A673 (cell line): ENCODE measurements around the gene STARD7. TPM values are rescaled to one million over a fixed set of nuclear protein-coding genes. Genes with fewer than 3 reads are reported as not detected.

Source experiments
- BruUV-seq: library from RNA; stranded (reverse); fragments of 400-500 nt; replicated peaks from 2 replicates; lab custom pipeline; 2021; lab: Mats Ljungman, UMichigan
- CTCF ChIA-PET: fragments of 300-600 bp; sonication (Branson Sonifier 250); formaldehyde crosslinking; loops from one replicate; lab custom pipeline; 2022; ENCODE audit warnings: antibody characterized with exemption; lab: Charles Lee
- POLR2A ChIA-PET: fragments of 300-600 bp; sonication (Branson Sonifier 250); formaldehyde crosslinking; loops from one replicate; lab custom pipeline; 2022; ENCODE audit warnings: antibody characterized with exemption; ENCODE audit not compliant: low non-redundant PET; lab: Charles Lee
- DNase-seq: peaks from one replicate; pipeline ENCODE4 v3.0.0-alpha.2; 2015; ENCODE audit warnings: low spot score
- H3K27ac ChIP-seq: fragments of 200-600 bp; sonication (generic); 2 replicates; pipeline ENCODE4 v1.5.1; 2016; ENCODE audit warnings: mixed run types, low read depth, mild to moderate bottlenecking, mixed read lengths, antibody characterized with exemption, low read length; ENCODE audit not compliant: poor library complexity, severe bottlenecking
- H3K27me3 ChIP-seq: fragments of 200-600 bp; sonication (generic); replicated peaks from 2 replicates; pipeline ENCODE4 v1.6.1; 2017; ENCODE audit warnings: mixed run types, low read depth, mild to moderate bottlenecking, mixed read lengths, antibody characterized with exemption, low read length; ENCODE audit not compliant: insufficient read depth, poor library complexity
- H3K36me3 ChIP-seq: fragments of 200-600 bp; sonication (generic); 2 replicates; pipeline ENCODE4 v1.6.1; 2016; ENCODE audit warnings: mixed run types, mild to moderate bottlenecking, mixed read lengths, antibody characterized with exemption, low read length; ENCODE audit not compliant: insufficient read depth, poor library complexity, severe bottlenecking
- H3K4me1 ChIP-seq: fragments of 200-600 bp; sonication (generic); 2 replicates; pipeline ENCODE4 v1.6.1; 2017; ENCODE audit warnings: mixed run types, mild to moderate bottlenecking, mixed read lengths, antibody characterized with exemption, low read length; ENCODE audit not compliant: insufficient read depth, poor library complexity, severe bottlenecking
- H3K4me3 ChIP-seq: fragments of 200-600 bp; sonication (generic); 2 replicates; pipeline ENCODE4 v1.5.1; 2016; ENCODE audit warnings: low read depth, mixed run types, mild to moderate bottlenecking, mixed read lengths, low read length; ENCODE audit not compliant: poor library complexity, severe bottlenecking
- H3K9me3 ChIP-seq: fragments of 200-600 bp; sonication (generic); 2 replicates; pipeline ENCODE4 v1.6.1; 2016; ENCODE audit warnings: mixed run types, low read depth, mild to moderate bottlenecking, mixed read lengths, antibody characterized with exemption, low read length; ENCODE audit not compliant: poor library complexity, severe bottlenecking
- EZH2 ChIP-seq: fragments of 200-600 bp; sonication (generic); IDR thresholded peaks from 2 replicates; pipeline ENCODE4 v1.6.1; 2017; ENCODE audit warnings: borderline replicate concordance, low read depth, mild to moderate bottlenecking, mixed read lengths, antibody characterized with exemption, low read length; ENCODE audit not compliant: poor library complexity, severe bottlenecking
- intact Hi-C: fragments of 100-400 bp; cut with micrococcal nuclease; formaldehyde crosslinking; loops from one replicate; pipeline ENCODE4 v1.10.0; 2022; ENCODE audit not compliant: unreplicated experiment
- total RNA-seq: library from RNA; stranded (reverse); gene quantifications from 2 replicates; pipeline ENCODE4 v1.2.3, GENCODE V29; 2021
- TF ChIP-seq, protein P1 (sequence below): fragments of 300-800, 200-600 bp; sonication (generic); conservative IDR thresholded peaks from 2 replicates; pipeline ENCODE4 v1.5.1; 2017; ENCODE audit warnings: low read depth, mild to moderate bottlenecking, antibody characterized with exemption, low read length, moderate library complexity, mixed read lengths

STARD7 gene
- total RNA-seq, 1 experiment from 2014 or later: 201 TPM

DNA sequence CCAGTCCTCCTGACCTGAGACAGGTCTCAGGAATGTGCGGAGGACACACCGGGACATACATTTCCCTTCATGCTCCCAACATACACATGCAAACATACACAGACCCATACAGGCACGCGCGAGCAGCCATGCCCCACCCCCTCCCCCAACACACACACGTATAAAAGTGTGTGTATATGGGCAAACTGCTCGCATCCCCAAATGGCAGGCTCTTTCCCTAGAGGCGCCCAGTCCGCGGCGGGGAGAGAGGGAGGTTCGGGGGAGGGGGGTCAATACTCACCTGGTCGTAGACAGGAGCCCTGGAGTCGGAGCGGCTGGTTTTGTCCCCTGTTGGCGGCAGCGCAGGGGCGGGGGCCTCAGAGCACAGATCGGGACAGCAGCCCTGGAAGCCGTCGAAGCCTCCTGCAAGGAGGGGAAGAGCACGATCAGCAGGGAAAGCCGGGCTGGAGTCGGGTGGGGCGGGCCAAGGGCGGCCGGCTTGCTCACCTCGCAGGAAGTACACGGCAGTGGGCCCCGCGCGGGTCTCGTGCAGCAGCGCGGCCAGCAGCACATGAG lies 64.1 kb downstream of the STARD7 start:
- ChIA-PET POLR2A (no interaction called here), CTCF (no interaction called here)
- Histone ChIP-seq H3K4me1 (peaks cover 9% of the 10 kb centered on the region), H3K27me3 (no peaks in the 10 kb centered on the region), H3K4me3 (peak overlapping the region; percentile 32), H3K36me3 (no peaks in the 10 kb centered on the region), H3K27ac (no peak overlapping the region), H3K9me3 (no peaks in the 10 kb centered on the region)
- TF ChIP-seq EZH2: no peak
- TF ChIP-seq, protein P1, sequence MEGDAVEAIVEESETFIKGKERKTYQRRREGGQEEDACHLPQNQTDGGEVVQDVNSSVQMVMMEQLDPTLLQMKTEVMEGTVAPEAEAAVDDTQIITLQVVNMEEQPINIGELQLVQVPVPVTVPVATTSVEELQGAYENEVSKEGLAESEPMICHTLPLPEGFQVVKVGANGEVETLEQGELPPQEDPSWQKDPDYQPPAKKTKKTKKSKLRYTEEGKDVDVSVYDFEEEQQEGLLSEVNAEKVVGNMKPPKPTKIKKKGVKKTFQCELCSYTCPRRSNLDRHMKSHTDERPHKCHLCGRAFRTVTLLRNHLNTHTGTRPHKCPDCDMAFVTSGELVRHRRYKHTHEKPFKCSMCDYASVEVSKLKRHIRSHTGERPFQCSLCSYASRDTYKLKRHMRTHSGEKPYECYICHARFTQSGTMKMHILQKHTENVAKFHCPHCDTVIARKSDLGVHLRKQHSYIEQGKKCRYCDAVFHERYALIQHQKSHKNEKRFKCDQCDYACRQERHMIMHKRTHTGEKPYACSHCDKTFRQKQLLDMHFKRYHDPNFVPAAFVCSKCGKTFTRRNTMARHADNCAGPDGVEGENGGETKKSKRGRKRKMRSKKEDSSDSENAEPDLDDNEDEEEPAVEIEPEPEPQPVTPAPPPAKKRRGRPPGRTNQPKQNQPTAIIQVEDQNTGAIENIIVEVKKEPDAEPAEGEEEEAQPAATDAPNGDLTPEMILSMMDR: no peak
- DNase-seq: no peak
- intact Hi-C loops: no loop called here
- BruUV-seq: no TSS peak

DNA sequence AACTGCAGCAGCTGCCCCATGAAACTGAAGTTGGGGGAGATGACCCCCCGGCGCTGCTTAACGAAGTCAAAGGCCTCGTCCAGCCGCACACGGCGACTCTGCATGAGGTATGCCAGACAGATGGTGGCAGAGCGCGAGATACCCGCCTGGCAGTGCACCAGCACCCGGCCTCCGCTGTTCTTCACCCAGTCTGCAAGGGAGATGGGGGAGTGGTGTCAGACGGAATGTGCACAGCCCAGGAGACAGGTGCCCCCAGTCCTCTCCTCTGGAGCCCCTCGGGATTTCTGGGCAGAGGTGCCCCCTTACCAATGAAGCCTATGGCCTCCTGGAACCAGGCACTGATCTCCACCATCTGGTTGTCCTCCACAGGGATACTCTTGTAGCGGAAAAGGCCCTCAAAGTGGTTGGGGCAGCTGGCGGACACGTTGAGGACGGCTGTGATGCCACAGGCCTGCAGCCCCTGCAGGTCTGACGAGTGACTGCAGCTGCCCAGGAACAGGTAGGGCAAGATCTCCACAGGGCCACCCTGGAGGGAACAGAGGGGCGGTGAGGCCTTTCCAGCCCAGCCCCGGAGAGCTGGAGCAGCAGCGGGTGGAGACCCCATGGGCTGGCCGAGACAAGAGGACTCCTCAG lies 64.7 kb downstream of the STARD7 start:
- no TSS peak for BruUV-seq
- no peak for DNase-seq

DNA sequence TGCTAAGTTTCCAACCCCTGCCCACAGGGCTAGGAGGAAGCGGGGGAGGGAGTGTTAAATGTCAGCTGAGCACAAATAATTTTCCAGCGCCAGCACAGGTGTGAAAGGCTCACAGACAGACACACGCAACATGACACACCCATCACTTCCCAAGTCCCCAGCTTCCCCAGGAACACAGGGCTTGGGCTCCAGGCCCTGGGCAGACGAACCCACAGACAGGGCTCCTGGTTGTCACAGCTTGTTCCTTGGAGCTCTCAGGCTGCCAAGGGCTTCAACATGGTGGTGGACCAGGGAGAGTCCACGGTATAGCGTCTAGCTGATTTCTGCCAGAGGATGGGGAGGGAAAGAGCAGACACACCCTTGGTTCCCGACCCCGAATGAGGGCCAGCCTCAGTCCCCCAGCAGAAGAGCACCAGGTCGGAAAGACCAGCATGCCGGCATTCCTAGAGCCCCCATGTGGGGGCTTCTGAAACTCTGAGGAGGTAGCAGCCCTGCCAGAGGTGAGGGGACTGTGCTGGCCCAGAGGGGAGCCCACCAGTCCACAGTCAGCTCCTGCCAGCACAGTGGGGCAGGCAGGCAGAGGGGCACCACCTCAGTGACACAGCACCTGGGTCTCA lies 65.3 kb downstream of the STARD7 start:
- Histone ChIP-seq H3K27ac (no peak overlapping the region), H3K36me3 (no peaks in the 10 kb centered on the region), H3K4me3 (no peak overlapping the region), H3K27me3 (no peaks in the 10 kb centered on the region), H3K9me3 (no peaks in the 10 kb centered on the region), H3K4me1 (peaks cover 5% of the 10 kb centered on the region)
- ChIA-PET POLR2A (no interaction called here), CTCF (interaction anchor here (1.5 kb wide), 1 partner anchor 31 kb away, joined by 3 read pairs; no protein-coding TSS in a partner anchor)
- DNase-seq: no peak
- intact Hi-C loops: no loop called here
- TF ChIP-seq, protein P1: no peak
- no peak for TF ChIP-seq EZH2
- TSS peak; percentile 37 for BruUV-seq

More for the DNA sequence above, 64.7 kb downstream of the STARD7 start:
- intact Hi-C loops: no loop called here
- Histone ChIP-seq H3K27me3 (no peaks in the 10 kb centered on the region), H3K36me3 (no peaks in the 10 kb centered on the region), H3K9me3 (no peaks in the 10 kb centered on the region), H3K27ac (no peak overlapping the region), H3K4me1 (peaks cover 9% of the 10 kb centered on the region), H3K4me3 (no peak overlapping the region)
- POLR2A ChIA-PET: no interaction called here
- TF ChIP-seq EZH2: no peak
- TF ChIP-seq, protein P1: no peak
- CTCF ChIA-PET: interaction anchor here (1.5 kb wide), 1 partner anchor 30 kb away, joined by 3 read pairs; no protein-coding TSS in a partner anchor
